ENCODE results near the gene ANKRD37. TPM values are rescaled to one million over a fixed set of nuclear protein-coding genes. Genes with fewer than 3 reads are reported as not detected.

The ANKRD37 gene
- total RNA-seq, 2 experiments from 2014 or later: 13.0 to 14.5 TPM

GRCh38 chr4:185426960-185427688, 30.5 kb downstream of the ANKRD37 start:
- Mint-ChIP-seq H3K4me3 (no peak overlapping the region), H3K27me3 (no peaks in the 10 kb centered on the region), H3K4me1 (ENCODE audit: low read depth) (peaks cover 14% of the 10 kb centered on the region), H3K36me3 (peaks cover 1% of the 10 kb centered on the region), H3K9me3 (no peaks in the 10 kb centered on the region), H3K27ac (no peak overlapping the region)
- intact Hi-C loops (cut with micrococcal nuclease): loop anchor here (5.0 kb wide), 1 partner anchor 775 kb away; no protein-coding TSS in a partner anchor
- POLR2A ChIA-PET: interaction anchor here (0.9 to 2.7 kb wide), 3 partner anchors 31 to 284 kb away, joined by 3 to 12 read pairs (median 3); partner anchors contain the start of genes ANKRD37, LRP2BP and SLC25A4
- no peak for DNase-seq
- CTCF ChIA-PET: interaction anchor here (1.1 to 1.6 kb wide), 3 partner anchors 31 to 611 kb away, joined by 3 to 6 read pairs (median 3); partner anchors contain the start of gene LRP2BP

GRCh38 chr4:185429660-185430059, 33.0 kb downstream of the ANKRD37 start:
- CTCF ChIA-PET: no interaction called here
- POLR2A ChIA-PET: no interaction called here
- intact Hi-C loops (cut with micrococcal nuclease): loop anchor here (5.0 kb wide), 1 partner anchor 773 kb away; no protein-coding TSS in a partner anchor
- H3K27me3 Mint-ChIP-seq: no peaks in the 10 kb centered on the region
- no peak overlapping the region for H3K27ac Mint-ChIP-seq
- H3K4me1 Mint-ChIP-seq (ENCODE audit: low read depth): peaks cover 6% of the 10 kb centered on the region
- no peak for DNase-seq
- no peaks in the 10 kb centered on the region for H3K9me3 Mint-ChIP-seq
- H3K4me3 Mint-ChIP-seq: no peak overlapping the region
- peaks cover 1% of the 10 kb centered on the region for H3K36me3 Mint-ChIP-seq

GRCh38 chr4:185435466-185435865, 38.8 kb downstream of the ANKRD37 start:
- H3K27ac Mint-ChIP-seq: no peak overlapping the region
- no peaks in the 10 kb centered on the region for H3K27me3 Mint-ChIP-seq
- DNase-seq: no peak
- H3K4me3 Mint-ChIP-seq: no peak overlapping the region
- POLR2A ChIA-PET: no interaction called here
- H3K36me3 Mint-ChIP-seq: no peaks in the 10 kb centered on the region
- no peaks in the 10 kb centered on the region for H3K4me1 Mint-ChIP-seq (ENCODE audit: low read depth)
- intact Hi-C loops (cut with micrococcal nuclease): no loop called here
- no peaks in the 10 kb centered on the region for H3K9me3 Mint-ChIP-seq
- CTCF ChIA-PET: no interaction called here

GRCh38 chr4:185437809-185438208, 41.2 kb downstream of the ANKRD37 start:
- Mint-ChIP-seq H3K9me3 (no peaks in the 10 kb centered on the region), H3K27ac (no peak overlapping the region), H3K36me3 (no peaks in the 10 kb centered on the region), H3K4me1 (ENCODE audit: low read depth) (no peaks in the 10 kb centered on the region), H3K4me3 (no peak overlapping the region), H3K27me3 (no peaks in the 10 kb centered on the region)
- no peak for DNase-seq
- intact Hi-C loops (cut with micrococcal nuclease): no loop called here
- ChIA-PET POLR2A (no interaction called here), CTCF (no interaction called here)

- POLR2A ChIA-PET: no interaction called here
These were observed 44.8 kb downstream of the ANKRD37 start for GRCh38 chr4:185441479-185441878.

GRCh38 chr4:185445209-185445608, 48.6 kb downstream of the ANKRD37 start:
- intact Hi-C loops (cut with micrococcal nuclease): no loop called here
- H3K36me3 Mint-ChIP-seq: no peaks in the 10 kb centered on the region
- no peak overlapping the region for H3K4me3 Mint-ChIP-seq
- H3K27me3 Mint-ChIP-seq: no peaks in the 10 kb centered on the region
- H3K4me1 Mint-ChIP-seq (ENCODE audit: low read depth): no peaks in the 10 kb centered on the region
- H3K9me3 Mint-ChIP-seq: no peaks in the 10 kb centered on the region
- no peak for DNase-seq
- H3K27ac Mint-ChIP-seq: no peak overlapping the region
- CTCF ChIA-PET: no interaction called here
- POLR2A ChIA-PET: no interaction called here

More at GRCh38 chr4:185441479-185441878, 44.8 kb downstream of the ANKRD37 start:
- Mint-ChIP-seq H3K27ac (no peak overlapping the region), H3K9me3 (no peaks in the 10 kb centered on the region), H3K4me3 (no peak overlapping the region), H3K36me3 (no peaks in the 10 kb centered on the region), H3K4me1 (ENCODE audit: low read depth) (no peaks in the 10 kb centered on the region), H3K27me3 (no peaks in the 10 kb centered on the region)
- DNase-seq: no peak
- intact Hi-C loops (cut with micrococcal nuclease): no loop called here
- CTCF ChIA-PET: interaction anchor here (1.1 kb wide), 1 partner anchor 157 kb away, joined by 4 read pairs; no protein-coding TSS in a partner anchor

Other genes starting within 250 kb of the ANKRD37 start
- 10 to 100 TPM; 47.5 to 48.6 TPM for gene CFAP97, start 192.8 kb upstream of the ANKRD37 start, total RNA-seq
- 10 to 100 TPM; 18.9 to 21.6 TPM for gene SNX25, start 187.2 kb upstream of the ANKRD37 start, total RNA-seq
- under 1 TPM; 0.36 to 0.48 TPM for gene LRP2BP, start 917 bp upstream of the ANKRD37 start, total RNA-seq
- 10 to 100 TPM; 28.3 to 33.0 TPM for gene UFSP2, start 29.1 kb downstream of the ANKRD37 start, total RNA-seq
- under 1 TPM; 0.10 to 0.26 TPM for gene CCDC110, start 74.9 kb downstream of the ANKRD37 start, total RNA-seq
- not detected for gene PDLIM3, start 138.7 kb downstream of the ANKRD37 start, total RNA-seq